ENCODE data around the gene PNPLA4.

PNPLA4 gene

GRCh38 chrX:7852166-7852565 is 75.0 kb downstream of the PNPLA4 start:
- no peak for DNase-seq

All from NCI-H2081 treated with DMSO at 0.1 percent for 48 hours (cell line).